Measurements from ENCODE around the gene RAD51B.

The RAD51B gene

DNA sequence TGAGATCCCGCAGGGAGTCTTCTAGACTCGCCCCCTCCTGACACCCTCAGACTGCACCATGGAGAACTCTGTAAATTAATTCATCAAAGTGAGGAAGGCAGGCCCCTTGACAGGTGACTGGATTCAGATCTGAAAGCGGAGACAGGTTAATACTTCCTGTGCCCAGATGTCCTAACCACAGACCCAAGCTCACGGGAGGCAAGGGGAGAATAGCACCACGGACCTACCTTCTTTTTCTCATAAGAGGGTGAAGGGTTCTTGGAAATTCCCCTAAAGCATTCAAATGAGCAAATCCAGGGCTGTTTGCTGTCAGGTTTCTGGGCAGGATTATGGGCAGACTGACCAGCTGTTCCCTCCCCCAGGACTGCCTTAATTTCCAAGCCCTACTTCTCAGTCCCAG, 803.3 kb downstream of the RAD51B start:
- peaks cover 33% of the 10 kb centered on the region for H3K4me1 ChIP-seq

DNA sequence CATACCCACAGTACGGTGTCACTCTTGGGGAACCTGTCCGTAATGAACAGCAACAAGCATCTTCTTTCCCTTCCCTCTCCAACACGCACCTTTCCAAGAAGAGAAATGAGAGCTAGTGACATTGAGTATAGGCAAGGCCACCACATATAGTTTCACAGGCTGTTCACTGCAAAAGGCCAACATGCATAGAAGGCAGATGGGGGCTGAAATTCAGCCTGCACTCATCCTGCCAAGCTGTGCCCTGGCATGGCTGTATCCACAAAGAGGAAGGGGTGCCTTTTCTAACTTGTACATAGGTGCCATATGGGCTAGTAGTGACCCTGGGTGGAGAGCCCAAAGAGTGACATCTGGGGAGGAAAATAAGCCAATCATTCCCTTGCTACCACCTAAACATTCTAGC, 803.7 kb downstream of the RAD51B start:
- no peak overlapping the region for H3K27ac ChIP-seq

More for the DNA sequence above, 803.3 kb downstream of the RAD51B start:
- no peaks in the 10 kb centered on the region for H3K27me3 ChIP-seq (ENCODE audit: control insufficient read depth, insufficient read depth, low read length)
- TF ChIP-seq, protein P1, sequence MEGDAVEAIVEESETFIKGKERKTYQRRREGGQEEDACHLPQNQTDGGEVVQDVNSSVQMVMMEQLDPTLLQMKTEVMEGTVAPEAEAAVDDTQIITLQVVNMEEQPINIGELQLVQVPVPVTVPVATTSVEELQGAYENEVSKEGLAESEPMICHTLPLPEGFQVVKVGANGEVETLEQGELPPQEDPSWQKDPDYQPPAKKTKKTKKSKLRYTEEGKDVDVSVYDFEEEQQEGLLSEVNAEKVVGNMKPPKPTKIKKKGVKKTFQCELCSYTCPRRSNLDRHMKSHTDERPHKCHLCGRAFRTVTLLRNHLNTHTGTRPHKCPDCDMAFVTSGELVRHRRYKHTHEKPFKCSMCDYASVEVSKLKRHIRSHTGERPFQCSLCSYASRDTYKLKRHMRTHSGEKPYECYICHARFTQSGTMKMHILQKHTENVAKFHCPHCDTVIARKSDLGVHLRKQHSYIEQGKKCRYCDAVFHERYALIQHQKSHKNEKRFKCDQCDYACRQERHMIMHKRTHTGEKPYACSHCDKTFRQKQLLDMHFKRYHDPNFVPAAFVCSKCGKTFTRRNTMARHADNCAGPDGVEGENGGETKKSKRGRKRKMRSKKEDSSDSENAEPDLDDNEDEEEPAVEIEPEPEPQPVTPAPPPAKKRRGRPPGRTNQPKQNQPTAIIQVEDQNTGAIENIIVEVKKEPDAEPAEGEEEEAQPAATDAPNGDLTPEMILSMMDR (IDR thresholded peaks at IDR 0.05), result no peak
- H2AFZ ChIP-seq, result no peak overlapping the region
- H3K79me2 ChIP-seq, result no peaks in the 10 kb centered on the region
- no peak overlapping the region for H3K27ac ChIP-seq
- no peaks in the 10 kb centered on the region for H3K36me3 ChIP-seq (ENCODE audit: control insufficient read depth, insufficient read depth, low read length)
- H3K9me3 ChIP-seq (ENCODE audit: control insufficient read depth, low read length), result no peaks in the 10 kb centered on the region
- H3K4me3 ChIP-seq (ENCODE audit: low read depth, low read length), result no peak overlapping the region
- no peak overlapping the region for H3K9ac ChIP-seq
- H3K4me2 ChIP-seq (ENCODE audit: low read length), result no peak overlapping the region

DNA sequence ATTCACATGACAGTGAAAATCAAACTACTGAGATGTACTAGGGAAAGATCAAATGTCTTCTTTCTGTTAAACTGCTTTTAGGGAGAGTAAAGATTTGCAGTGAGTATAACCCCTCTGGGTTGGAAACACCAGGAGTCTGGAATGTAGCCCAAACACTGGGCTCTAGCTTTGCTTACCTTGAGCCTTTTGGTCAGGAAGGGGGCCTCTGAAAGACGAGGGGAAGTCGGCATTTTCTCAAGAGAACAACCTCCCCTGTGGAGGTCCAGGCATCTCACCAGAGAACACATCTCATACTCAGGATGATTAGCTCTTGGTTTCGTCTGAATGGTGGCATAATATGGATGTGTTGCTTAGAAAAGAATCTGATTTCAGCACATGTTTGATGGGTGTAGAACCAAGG, 804.2 kb downstream of the RAD51B start:
- no peak overlapping the region for H3K4me3 ChIP-seq (ENCODE audit: low read depth, low read length)
- H3K9ac ChIP-seq, result no peak overlapping the region
- TF ChIP-seq, protein P1 (IDR thresholded peaks at IDR 0.05), result no peak
- no peaks in the 10 kb centered on the region for H3K36me3 ChIP-seq (ENCODE audit: control insufficient read depth, insufficient read depth, low read length)
- H3K4me1 ChIP-seq, result peaks cover 37% of the 10 kb centered on the region
- H3K79me2 ChIP-seq, result no peaks in the 10 kb centered on the region
- no peaks in the 10 kb centered on the region for H3K9me3 ChIP-seq (ENCODE audit: control insufficient read depth, low read length)
- H3K27me3 ChIP-seq (ENCODE audit: control insufficient read depth, insufficient read depth, low read length), result no peaks in the 10 kb centered on the region
- no peak overlapping the region for H3K4me2 ChIP-seq (ENCODE audit: low read length)
- H2AFZ ChIP-seq, result no peak overlapping the region
- no peak overlapping the region for H3K27ac ChIP-seq

More for the DNA sequence above, 803.7 kb downstream of the RAD51B start:
- no peaks in the 10 kb centered on the region for H3K79me2 ChIP-seq
- H3K9me3 ChIP-seq (ENCODE audit: control insufficient read depth, low read length), result no peaks in the 10 kb centered on the region
- H3K27me3 ChIP-seq (ENCODE audit: control insufficient read depth, insufficient read depth, low read length), result no peaks in the 10 kb centered on the region
- TF ChIP-seq, protein P1 (IDR thresholded peaks at IDR 0.05), result no peak
- H2AFZ ChIP-seq, result no peak overlapping the region
- H3K4me3 ChIP-seq (ENCODE audit: low read depth, low read length), result no peak overlapping the region
- H3K36me3 ChIP-seq (ENCODE audit: control insufficient read depth, insufficient read depth, low read length), result no peaks in the 10 kb centered on the region
- H3K9ac ChIP-seq, result no peak overlapping the region
- peaks cover 33% of the 10 kb centered on the region for H3K4me1 ChIP-seq
- no peak overlapping the region for H3K4me2 ChIP-seq (ENCODE audit: low read length)

DNA sequence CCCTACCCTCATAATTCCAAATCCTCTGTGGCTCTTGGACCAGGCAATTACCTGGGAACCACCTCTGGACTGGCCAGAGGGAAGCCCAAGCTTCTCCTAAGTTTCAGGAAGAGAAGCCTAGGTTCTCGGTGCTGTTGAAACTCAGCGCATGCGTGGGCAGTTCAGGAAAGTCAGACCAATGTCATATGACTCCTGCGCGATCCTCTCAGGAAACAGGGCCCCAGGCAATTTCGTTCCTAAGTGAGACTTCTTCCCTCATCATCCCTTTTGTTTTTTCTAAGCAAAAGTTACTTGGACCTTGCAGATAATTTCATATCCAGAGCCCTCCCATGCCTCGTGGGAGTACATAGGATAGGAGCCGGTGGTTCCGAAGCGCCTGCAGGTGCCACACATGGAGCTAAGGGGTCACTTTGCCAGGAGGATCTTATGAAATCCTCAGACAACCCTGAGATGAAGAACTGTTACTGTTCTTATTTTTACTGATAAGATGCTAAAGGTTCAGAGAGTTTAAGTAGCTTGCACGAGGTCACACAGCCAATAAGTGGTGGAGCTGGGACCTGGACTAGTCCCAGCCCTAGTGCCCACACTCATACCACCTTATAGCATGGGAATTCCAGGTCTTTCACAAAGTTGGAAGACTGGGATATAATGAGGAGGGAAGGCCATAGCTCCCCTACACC, 805.1 kb downstream of the RAD51B start:
- Histone ChIP-seq H3K4me2 (ENCODE audit: low read length) (no peak overlapping the region), H3K27ac (no peak overlapping the region), H3K79me2 (no peaks in the 10 kb centered on the region)

More for the DNA sequence above, 805.1 kb downstream of the RAD51B start:
- peaks cover 41% of the 10 kb centered on the region for H3K4me1 ChIP-seq
- H3K27me3 ChIP-seq (ENCODE audit: control insufficient read depth, insufficient read depth, low read length), result no peaks in the 10 kb centered on the region
- H3K9ac ChIP-seq, result no peak overlapping the region
- no peaks in the 10 kb centered on the region for H3K36me3 ChIP-seq (ENCODE audit: control insufficient read depth, insufficient read depth, low read length)
- no peak overlapping the region for H2AFZ ChIP-seq
- H3K4me3 ChIP-seq (ENCODE audit: low read depth, low read length), result no peak overlapping the region
- no peaks in the 10 kb centered on the region for H3K9me3 ChIP-seq (ENCODE audit: control insufficient read depth, low read length)
- TF ChIP-seq, protein P1 (IDR thresholded peaks at IDR 0.05), result no peak

All from parathyroid adenoma (tissue), 2 donors.